ENCODE measurements around the gene NEUROG1.

NEUROG1 gene

DNA sequence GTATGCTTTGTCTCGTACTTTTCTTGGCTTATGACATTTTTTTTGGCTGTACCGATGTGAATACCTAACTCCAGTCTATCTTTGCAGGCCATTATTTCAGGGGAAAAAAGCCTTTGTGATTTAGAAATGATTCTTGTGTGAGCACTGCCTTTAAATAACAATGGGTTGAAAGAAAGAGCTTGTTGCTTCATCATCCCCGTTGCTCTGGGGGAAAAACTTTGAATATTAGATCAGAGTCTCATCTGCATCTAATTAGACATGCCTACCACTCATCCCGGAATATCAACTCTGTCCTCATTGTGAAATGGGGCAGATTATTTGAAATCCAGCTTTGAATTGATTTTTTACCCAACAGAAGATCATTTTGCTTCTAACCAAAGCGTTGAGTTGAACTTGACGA lies 29.5 kb upstream of the NEUROG1 start:
- DNase-seq = no peak

DNA sequence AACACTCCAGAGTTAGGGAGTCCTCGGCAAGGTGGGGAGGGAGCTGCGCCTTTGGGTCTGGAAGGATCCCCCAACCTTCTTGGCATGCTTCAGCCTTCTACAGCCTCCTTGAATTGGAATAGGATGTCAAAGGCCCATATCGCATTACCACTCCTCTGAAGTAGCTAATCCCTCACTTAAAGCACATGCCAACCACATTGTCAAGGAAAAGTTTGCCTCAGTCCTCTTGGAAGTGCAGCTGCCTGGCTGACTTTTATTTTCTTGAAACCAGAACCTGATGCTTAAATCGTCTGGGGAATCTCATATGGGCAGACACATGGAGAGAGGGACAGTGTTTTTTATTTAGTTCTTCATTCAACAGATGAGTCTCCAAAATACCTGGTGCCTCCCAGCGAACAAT lies 28.6 kb upstream of the NEUROG1 start:
- DNase-seq = no peak

DNA sequence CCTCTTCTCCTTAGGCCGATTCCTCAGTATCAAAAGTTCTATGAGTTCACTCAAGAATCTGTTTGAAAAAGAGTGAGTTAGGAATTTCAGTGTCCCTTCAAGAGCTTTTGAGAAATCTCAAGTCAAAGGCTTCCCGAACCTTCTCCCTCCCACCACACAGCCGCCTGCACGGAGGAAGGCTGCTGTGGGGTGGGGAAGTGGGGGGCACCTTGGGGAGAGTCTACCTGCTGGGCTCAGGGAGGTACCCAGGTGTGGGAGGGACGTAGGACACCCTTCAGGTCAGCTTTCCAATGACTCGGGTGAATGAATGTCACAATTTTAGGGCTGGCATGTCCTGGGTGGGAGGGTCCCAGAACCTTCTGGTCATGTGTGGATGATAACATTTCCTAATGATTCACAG lies 25.5 kb upstream of the NEUROG1 start:
- no peak for DNase-seq

DNA sequence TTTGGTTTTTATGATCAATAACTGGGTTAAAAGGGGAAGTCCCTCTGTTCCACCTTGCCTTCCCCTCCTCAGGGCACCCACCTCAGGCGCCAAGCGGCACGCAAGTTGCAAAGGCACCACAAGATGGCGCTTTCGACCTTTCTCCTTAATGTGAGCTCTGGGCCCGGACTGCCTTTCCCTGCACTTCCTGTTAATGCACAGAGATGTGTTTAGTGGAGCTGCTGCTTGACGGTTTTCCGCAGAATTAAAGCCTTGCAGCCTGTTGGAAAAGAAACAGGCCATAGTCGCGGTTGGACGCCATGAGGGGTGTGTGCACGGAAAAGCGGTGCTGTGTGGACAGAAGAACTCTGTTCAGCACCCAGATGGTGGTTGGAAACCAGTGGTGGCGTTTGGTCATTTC lies 25.1 kb upstream of the NEUROG1 start:
- DNase-seq = peak in 57 of 58 donors; percentile 16 to 87 (median 61)

DNA sequence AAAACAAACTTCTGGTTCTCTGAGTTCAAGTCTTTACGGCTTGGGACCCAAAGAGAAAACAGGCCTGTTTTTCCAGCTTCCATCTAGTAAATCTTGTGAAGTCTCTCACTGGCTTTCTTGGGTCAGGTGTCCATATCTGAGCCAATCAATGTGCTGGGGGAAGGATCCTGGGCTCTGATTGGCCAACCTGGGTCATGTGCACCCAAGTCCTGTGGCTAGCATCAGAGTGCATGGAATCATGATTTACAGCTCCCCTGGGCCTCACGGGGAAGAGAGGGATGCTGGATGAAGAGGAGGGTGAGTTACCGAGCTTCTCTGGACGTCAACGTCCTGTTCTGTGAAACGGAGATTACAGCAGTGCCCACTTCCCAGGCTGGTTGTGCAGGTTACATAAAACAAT lies 23.6 kb upstream of the NEUROG1 start:
- no peak for DNase-seq

DNA sequence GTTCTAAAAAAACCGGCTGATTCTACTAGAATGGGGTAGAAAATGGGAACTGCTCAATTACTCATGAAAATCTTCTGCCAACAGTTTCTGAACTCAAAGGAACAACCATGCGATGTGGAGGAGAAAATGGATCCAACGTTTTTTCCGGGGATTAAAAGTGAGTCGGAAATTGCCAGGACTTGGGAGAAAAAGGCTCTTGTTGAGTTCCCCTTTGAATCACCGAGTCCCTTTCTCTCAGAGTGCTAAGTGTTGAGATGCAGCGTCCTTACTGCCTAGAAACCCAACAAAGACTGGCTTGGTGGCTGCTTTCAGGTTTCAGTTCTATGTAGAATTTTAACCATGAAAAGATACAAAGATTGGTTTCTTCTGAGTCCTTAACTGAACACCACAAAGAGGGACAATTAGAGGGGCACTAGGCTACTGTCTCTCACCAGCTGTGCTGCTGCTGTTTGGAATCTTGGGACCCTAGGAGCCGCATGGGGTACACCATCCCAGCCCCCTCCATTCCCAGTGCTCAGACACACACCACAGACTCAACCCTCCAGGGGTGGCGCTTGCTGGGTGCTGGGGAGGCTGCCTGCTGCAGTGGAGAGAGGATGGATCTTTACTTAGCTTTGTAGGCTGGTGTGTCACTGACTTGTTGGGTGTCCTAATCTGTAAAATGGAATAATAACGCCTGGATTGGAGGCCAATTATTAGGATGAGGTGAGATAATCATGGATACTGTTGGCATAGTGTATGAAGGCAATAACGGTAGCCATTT lies 21.5 kb upstream of the NEUROG1 start:
- peak in 21 of 58 donors; percentile 10 to 79 (median 31) for DNase-seq

DNA sequence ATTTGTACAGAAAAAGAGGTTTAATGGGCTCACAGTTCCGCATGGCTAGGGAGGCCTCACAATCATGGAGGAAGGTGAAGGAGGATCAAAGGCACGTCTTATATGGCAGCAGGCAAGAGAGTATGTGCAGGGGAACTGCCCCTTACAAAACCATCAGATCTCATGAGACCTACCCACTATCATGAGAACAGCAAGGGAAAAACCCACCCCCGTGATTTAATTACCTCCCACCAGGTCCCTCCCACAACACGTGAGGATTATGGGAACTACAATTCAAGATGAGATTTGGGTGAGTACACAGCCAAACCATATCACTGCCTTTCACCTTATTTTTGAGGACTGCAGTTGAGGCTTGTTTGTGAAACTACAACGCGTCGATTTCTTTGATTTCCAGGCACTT lies 20.9 kb upstream of the NEUROG1 start:
- no peak for DNase-seq

DNA sequence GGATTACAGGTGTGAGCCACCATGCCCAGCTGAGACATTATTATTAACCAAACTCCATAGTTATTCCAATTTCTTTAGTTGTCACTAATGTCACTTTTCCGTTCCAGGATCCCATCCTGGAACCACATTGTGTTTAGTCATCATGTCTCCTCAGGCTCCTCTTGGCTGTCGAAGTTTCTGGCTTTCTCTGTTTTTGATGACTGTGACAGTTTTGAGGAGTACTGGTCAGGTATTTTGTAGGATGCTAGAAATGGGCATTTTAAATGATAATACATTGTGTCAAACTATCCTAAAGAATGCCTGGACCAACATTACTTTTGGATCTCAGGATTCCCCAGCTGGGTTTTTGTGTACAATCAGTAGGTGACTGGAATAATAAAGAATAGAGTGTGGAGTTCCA lies 19.8 kb upstream of the NEUROG1 start:
- no peak for DNase-seq

DNA sequence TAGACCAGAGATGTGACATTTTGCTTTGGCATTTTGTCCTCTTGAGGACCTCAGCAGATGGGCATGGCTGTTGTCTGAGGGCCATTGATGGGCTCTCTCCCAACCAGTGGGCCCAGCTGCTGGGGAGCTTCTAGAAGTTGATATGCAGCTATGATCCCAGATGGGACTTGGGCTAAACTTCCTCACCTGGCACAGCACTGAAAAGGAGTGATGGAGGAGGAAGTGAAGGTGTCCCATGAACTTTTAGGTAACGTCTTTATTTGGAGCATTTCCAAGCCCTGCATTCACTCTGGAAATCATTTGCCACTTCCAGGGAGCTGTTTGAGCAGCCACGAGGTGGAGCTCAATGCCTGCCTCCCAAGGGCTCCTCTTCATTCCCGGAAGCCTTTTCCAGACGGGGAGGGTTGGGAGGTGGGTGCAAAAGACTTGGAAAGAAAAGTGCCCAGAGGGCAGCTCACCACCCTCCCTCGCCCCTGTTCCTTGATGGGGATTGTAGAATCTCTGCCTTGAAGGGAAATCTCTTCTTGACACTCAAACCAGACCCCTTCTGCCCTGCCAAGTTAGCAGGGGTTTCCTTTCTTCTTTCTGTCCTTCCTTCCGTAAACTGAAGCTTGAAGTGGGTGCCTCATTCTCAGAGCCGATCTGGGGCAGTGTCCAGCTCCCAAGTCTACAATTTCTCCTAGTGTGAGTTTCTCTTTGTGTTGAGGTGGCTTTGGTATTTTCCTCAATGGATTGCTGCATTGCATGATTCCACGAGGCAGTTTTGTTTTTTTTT lies 18.1 kb upstream of the NEUROG1 start:
- peak in 22 of 58 donors; percentile 3 to 73 (median 24) for DNase-seq

DNA sequence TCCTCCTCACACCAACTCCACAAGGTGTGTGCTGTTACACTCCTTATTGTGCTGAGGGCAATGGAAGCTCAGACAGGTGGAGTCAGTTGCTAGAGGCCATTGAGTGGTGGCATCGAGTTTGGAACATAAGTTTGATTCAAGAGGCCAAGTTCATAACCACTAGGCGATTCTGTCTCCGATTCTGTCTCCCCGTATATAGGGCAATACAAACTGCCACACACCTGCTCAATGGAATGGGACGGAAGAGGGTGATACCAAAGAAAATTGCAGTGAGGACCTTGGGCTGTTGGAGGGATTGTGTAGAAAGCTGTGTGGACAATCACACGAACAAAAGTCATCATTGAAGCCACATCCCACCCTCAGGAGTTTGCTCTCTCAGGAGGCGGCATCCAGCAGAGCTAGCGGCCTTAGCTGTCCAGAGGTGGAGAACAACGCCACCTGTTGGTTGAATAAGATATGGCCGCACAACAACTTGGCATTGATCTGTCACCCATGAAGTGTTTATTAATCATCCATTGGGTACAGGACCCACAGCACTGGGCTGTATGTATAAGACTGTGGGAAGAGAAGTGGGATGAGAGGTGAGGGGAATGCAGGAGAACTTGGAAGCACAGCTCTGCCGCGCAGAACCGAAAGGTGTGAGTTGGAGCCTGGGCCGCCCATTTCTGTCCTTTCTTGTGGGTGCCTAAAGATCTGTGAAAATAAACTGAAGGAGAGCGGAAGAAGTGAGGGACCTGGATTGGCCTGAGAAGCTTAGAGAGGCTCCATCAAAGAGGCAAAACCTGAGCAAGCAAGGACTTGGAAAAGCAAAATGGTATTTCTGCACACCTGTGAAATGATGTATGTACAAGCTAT lies 16.1 kb upstream of the NEUROG1 start:
- peak in 53 of 58 donors; percentile 2 to 80 (median 40) for DNase-seq

DNA sequence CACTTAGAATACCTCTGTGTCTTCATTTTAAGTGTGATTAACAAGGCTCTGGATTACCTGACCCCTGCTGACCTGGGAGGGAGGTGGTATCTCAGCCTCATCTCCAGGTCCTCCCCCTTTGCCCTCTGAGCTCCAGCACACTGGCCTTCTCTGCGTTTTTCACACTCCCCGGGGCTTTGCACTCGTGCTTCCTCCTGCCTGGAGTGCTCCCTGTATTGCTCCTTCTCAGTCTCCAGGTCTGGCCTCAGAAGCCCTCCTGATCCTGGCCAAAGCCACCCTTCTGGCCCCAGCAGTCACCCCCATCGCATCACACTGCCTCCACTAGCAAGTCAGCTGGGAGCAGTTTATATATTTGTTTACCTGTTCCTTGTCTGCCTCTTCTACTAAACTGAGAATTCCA lies 13.6 kb upstream of the NEUROG1 start:
- DNase-seq = no peak

DNA sequence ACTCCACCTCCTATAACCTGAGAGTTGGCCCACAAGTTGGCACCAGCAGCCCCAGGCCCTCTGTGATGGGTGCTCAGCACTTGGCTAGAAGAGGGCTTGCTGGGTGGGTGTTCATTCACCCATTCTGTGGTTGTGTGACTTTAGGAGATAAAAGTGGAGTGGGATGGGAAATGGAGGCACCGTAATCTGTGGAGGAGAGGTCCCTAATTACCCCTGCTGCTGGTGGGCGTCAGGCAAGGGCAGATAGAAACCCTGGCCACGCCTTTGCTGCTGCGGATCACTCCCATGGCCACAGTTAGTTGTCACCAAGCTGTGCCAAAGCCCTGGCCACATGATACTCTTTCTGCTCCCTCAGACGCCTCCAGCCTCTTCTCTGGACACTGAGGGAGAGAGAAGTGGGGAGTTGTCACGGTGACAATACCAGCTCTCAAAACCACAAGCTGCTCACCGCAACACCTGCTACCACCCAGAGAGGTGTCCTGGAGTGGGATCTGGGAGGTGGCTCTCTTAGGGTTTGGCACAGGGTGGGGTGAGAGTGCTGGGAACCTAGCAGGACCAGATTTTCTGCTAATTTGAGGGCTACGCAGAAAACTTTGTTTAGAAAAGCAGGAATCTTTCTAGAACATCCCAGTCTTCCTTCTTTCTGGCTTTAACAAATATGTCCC lies 12.0 kb upstream of the NEUROG1 start:
- DNase-seq = no peak

DNA sequence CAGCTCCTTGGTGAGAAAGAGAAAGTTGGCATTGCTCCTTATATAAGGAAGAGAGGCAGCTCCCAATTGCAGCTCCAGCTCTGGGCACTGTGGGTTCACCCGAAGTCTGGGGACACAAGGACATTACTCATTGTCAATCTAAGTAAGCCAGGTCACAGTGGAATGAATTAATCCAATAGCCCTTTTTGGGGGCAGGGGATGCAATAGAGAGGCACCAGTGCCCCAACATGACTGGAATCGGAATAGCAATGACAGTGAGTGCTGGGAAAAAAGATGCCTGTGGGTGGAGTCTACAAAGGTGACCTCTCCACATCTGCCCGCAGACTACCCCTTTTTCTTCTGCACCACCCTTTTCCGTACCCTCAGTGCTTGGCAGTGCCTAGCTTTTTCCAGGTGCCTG lies 11.1 kb upstream of the NEUROG1 start:
- DNase-seq = no peak

DNA sequence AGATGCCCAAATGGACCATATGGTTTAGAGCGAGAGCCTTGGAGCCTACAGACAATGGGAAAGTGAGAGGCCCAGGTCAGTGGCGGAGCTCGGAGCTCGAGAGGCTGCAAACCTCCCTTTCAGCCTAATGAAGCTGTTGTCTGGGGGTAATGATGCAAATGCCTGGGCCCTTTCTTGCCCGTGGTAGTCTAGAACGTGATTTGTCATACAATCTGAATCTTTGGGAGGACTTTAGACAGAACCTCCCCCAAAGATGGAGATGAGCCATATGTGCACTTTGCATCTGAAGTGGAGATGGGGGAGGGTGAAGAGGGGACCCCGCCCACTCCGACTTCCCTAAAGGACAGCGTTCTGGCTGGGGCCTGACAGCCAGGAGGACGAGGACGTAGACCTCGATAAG lies 10.3 kb upstream of the NEUROG1 start:
- no peak for DNase-seq

DNA sequence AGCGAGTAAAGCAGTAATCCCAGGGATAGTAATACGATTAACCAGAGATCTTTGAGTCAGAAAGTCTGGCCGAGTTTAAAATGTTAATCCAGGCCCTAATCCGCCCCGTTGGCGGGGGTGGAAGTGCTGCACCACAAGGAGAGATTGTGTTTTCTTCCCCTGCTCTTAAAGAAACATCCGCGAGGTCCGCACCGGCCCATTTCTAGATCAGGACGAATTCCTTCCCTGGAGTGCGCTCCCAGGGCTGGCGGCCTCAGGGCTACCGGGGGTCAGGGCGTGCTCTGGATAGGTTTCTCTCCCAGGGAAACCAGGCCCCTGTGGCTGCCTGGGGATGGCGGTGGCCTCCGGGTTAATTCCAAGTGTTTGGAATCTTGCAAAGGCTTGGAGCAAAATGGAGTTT lies 9.3 kb upstream of the NEUROG1 start:
- DNase-seq = no peak

DNA sequence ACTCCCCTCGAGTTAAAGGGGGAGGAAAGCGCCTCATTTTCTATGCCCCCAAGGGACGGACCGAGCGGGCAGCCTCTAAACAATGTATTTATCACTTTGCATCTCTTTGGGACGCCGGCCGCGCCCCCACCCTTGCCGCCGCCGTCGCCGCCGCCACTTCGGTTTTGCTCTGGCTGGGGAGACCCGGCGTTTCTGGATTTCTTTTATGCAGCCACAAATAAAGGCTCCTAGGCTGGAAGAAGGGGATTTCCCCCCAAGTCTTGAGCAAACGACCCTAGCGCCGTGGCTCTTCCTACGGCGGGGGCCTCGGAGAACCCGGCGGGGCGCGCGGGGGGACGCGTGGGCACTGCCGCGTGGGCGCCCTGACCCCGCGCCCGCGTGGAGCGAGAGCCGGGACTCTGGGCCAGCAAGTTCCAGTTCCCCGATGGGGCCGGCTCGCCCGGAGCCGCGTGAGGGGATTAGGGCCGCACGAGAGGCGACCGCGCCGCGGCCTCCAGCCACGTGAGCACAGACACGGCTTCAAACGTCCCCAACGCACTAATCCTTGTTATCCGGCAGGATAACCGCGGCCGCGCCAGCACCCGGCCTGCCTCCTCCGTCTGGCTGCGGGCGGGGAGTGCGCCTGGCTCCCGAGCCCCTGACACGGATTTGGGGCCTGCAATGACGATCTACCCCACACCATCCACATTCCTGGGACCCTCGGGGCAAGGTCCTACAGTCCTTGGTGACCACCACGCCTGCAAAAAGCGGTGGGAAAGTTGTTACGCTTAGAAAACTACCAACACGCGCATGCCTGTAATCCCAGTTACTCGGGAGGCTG lies 7.9 kb upstream of the NEUROG1 start:
- no peak for DNase-seq

DNA sequence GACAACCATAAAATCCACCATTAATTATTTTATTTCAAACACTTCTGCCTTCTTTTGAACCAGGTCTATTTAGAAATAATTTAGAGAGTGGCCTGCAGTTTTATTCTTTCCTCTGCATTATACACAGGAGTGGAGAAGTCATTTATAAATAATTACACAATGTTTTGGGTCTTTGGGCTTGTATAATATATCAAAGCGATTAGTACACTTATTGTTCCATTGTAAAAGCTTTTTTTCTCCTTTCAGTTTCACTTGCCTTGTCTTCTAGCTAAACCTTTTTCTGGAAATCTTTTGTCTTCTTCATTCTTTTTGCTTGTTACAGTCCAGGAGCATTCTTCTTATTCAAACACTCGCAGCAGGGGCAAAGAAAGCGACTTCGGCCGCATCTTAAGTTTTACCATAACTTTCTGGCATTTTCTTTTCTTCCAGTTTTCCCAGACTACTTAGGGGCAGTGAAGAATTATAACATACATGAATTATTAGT lies 7.3 kb upstream of the NEUROG1 start:
- no peak for DNase-seq

DNA sequence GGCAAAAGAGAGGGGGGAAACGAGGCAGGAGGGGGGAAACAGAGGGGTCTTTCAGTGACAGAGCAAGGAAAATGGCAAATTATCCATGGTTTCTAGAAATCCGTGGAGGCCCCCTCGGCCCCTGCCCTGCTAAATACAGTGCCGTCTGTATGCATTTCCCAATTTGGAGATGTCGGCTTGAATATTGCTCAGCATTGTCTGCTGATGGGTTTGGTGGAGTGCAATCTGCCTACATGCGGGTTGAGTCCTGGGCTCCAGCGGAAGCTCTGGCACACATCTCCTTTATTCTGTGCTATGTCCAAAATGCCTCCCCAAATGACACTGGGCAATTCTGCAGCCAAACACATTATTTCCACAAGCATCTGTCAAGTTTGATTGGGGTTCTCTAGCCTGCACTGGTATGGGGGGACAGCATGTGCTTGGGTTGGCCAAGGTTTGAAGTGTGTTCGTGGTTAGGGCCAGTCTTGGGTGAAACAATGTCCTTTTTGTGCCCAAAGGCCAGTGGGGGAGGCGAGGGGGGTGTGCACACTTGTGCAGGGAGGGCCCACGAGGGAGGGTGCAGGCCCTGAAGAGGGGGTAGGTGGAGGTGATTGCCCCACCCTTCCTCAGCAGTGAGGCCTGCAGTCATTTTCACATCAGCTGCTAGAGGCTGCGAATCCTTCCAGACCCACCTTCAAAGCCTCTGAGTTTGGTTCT lies 6.2 kb upstream of the NEUROG1 start:
- no peak for DNase-seq

DNA sequence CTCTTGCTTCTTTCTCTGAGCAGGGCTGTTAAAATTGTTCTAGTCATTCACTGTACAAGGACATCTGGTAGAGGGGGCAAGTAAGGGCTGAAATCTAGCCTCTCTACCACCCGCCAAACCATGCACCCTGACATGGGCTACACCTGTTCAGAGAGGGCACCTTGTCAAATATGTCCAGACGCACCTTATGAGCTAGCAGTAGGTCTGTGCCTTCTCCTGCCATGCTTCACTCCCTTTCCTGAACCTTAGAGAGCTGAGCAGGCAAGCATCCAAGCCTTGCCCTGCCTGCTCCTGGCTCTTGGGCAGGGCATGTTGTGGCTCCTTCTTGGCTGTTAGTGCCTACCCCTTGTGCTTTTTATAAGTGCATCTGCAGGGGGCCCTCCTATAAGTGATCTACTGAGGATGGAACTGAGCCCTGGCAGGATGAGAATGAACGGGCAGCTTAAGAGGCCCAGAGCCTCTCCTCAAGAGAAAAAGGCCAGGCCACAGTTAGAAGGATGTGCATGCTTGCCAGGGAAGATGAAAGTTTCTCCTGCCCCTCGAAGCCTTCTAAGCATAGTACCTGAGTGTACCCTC lies 3.8 kb upstream of the NEUROG1 start:
- DNase-seq = no peak

Measured in anterior cingulate cortex (tissue), 58 donors.